GM12878 (cell line): Measurements from ENCODE around the gene RASGRP3. TPM values are rescaled to one million over a fixed set of nuclear protein-coding genes. Genes with fewer than 3 reads are reported as not detected.

Experiments
- ATAC-seq: fragments of 200-7000 bp; cut with Tn5 transposase; 3 replicates; pipeline ENCODE4 v1.9.1; 2020; ENCODE audit warnings: mild to moderate bottlenecking, moderate library complexity
- BruUV-seq: library from RNA; stranded (reverse); fragments of 400-500 nt; replicated peaks from 2 replicates; lab custom pipeline; 2021; lab: Mats Ljungman, UMichigan
- CTCF ChIA-PET: fragments of 300-600 bp; sonication (Branson Sonifier 250); formaldehyde crosslinking; extraction: SDS; loops from one replicate; lab custom pipeline; 2021; ENCODE audit warnings: inconsistent platforms; lab: Yijun Ruan, JAX
- POLR2A ChIA-PET: fragments of 350-600 bp; formaldehyde crosslinking; extraction: SDS; loops from one replicate; lab custom pipeline; 2021; ENCODE audit warnings: inconsistent platforms; lab: Charles Lee
- RAD21 ChIA-PET: fragments of 300-600 bp; sonication (Branson Sonifier 250); formaldehyde crosslinking; loops from one replicate; lab custom pipeline; 2023; ENCODE audit warnings: antibody characterized with exemption; ENCODE audit not compliant: unreplicated experiment; lab: Charles Lee
- SMC1A ChIA-PET: fragments of 300-600 bp; sonication (Branson Sonifier 250); formaldehyde crosslinking; loops from one replicate; lab custom pipeline; 2023; ENCODE audit not compliant: unreplicated experiment, uncharacterized antibody; lab: Charles Lee
- DNase-seq: peaks from one replicate; pipeline ENCODE4 v3.0.0-alpha.2; 2011; ENCODE audit warnings: low read depth, low spot score
- FAIRE-seq: peaks from 3 replicates; lab custom pipeline; 2011; peaks lifted over from hg19 to GRCh38; lab: Jason Lieb, UNC
- H2AFZ ChIP-seq: 2 replicates; pipeline ENCODE4 v1.6.0; 2011; ENCODE audit warnings: low read depth, low read length, control low read depth; ENCODE audit not compliant: control insufficient read depth
- H3K27ac ChIP-seq: 2 replicates; pipeline ENCODE4 v1.5.1; 2011; ENCODE audit warnings: control low read depth; ENCODE audit not compliant: control insufficient read depth, insufficient read depth
- H3K27me3 ChIP-seq, 2 experiments: replicated peaks in 1 of 2; 2 replicates each; pipeline versions ENCODE4 v1.6.0 to v1.6.1; 2011; ENCODE audit warnings: low read length in 1 of 2; ENCODE audit not compliant: control insufficient read depth in 2 of 2, insufficient read depth in 2 of 2
- H3K36me3 ChIP-seq, 2 experiments: 2 replicates each; pipeline ENCODE4 v1.5.1; 2011; ENCODE audit warnings: low read length in 1 of 2; ENCODE audit not compliant: control insufficient read depth in 2 of 2, insufficient read depth in 2 of 2
- H3K4me1 ChIP-seq: 2 replicates; pipeline ENCODE4 v1.6.1; 2011; ENCODE audit warnings: mild to moderate bottlenecking, low read length, moderate library complexity, mixed read lengths; ENCODE audit not compliant: control insufficient read depth, insufficient read depth
- H3K4me2 ChIP-seq: 2 replicates; pipeline ENCODE4 v1.6.0; 2011; ENCODE audit warnings: control low read depth; ENCODE audit not compliant: control insufficient read depth, insufficient read depth
- H3K4me3 ChIP-seq: fragments of 200-600 bp; sonication (generic); 2 replicates; pipeline ENCODE4 v1.5.1; 2016
- H3K79me2 ChIP-seq: 2 replicates; pipeline ENCODE4 v1.6.0; 2011; ENCODE audit warnings: low read length; ENCODE audit not compliant: control insufficient read depth, insufficient read depth
- H3K9ac ChIP-seq: 2 replicates; pipeline ENCODE4 v1.8.0; 2011; ENCODE audit warnings: low read length, control low read depth, mixed read lengths; ENCODE audit not compliant: control insufficient read depth, insufficient read depth
- H3K9me3 ChIP-seq: replicated peaks from 3 replicates; pipeline ENCODE4 v1.5.1; 2011; ENCODE audit warnings: mild to moderate bottlenecking, low read length; ENCODE audit not compliant: control insufficient read depth, insufficient read depth
- H4K20me1 ChIP-seq: 2 replicates; pipeline ENCODE4 v1.6.0; 2011; ENCODE audit not compliant: control insufficient read depth, insufficient read depth
- CREB1 ChIP-seq: IDR thresholded peaks from 2 replicates; pipeline ENCODE4 v1.6.1; 2012; ENCODE audit warnings: low read depth, mild to moderate bottlenecking, inconsistent platforms
- CTCF ChIP-seq, 3 experiments: IDR thresholded peaks in 2 of 3; conservative IDR thresholded peaks in 1 of 3; 2 replicates each; pipeline ENCODE4 v1.5.1; 2011; ENCODE audit warnings: low read depth in 3 of 3, low read length in 3 of 3, mild to moderate bottlenecking in 3 of 3, control low read depth in 2 of 3, moderate library complexity in 2 of 3, inconsistent platforms in 1 of 3, mixed read lengths in 1 of 3; ENCODE audit not compliant: control insufficient read depth in 2 of 3, insufficient read depth in 1 of 3; ENCODE audit errors: extremely low read depth in 1 of 3
- FOXM1 ChIP-seq: IDR thresholded peaks from 2 replicates; pipeline ENCODE4 v1.6.1; 2012; ENCODE audit warnings: low read depth, mild to moderate bottlenecking, inconsistent platforms, low read length, moderate library complexity
- JUNB ChIP-seq: IDR thresholded peaks from 2 replicates; pipeline ENCODE4 v1.6.1; 2016; ENCODE audit warnings: antibody characterized with exemption, mild to moderate bottlenecking
- NKRF ChIP-seq: fragments of 450-650 bp; conservative IDR thresholded peaks from 2 replicates; pipeline ENCODE4 v1.6.1; 2017; ENCODE audit warnings: mild to moderate bottlenecking, moderate library complexity
- PAX5 ChIP-seq: IDR thresholded peaks from 2 replicates; pipeline ENCODE4 v1.6.1; 2011; ENCODE audit warnings: low read depth, low read length, borderline replicate concordance
- RAD21 ChIP-seq: IDR thresholded peaks from 2 replicates; pipeline ENCODE4 v1.6.1; 2011; ENCODE audit warnings: mild to moderate bottlenecking, low read depth, low read length, moderate library complexity; ENCODE audit not compliant: insufficient read depth
- RELB ChIP-seq: fragments of 450-650 bp; IDR thresholded peaks from 2 replicates; pipeline ENCODE4 v1.6.1; 2017; ENCODE audit warnings: low read depth, mild to moderate bottlenecking, moderate library complexity
- RUNX3 ChIP-seq: IDR thresholded peaks from 2 replicates; pipeline ENCODE4 v1.6.1; 2012; ENCODE audit warnings: low read length, inconsistent platforms
- SMC3 ChIP-seq: IDR thresholded peaks from 2 replicates; pipeline ENCODE4 v1.6.1; 2011; ENCODE audit warnings: low read length, improper control_type of control experiment, borderline replicate concordance
- SREBF2 ChIP-seq: IDR thresholded peaks from 2 replicates; pipeline ENCODE4 v1.6.1; 2012; ENCODE audit warnings: mild to moderate bottlenecking, low read length
- TCF7 ChIP-seq: IDR thresholded peaks from 2 replicates; pipeline ENCODE4 v1.6.1; 2014; ENCODE audit warnings: antibody characterized with exemption, borderline replicate concordance
- ZNF384 ChIP-seq: IDR thresholded peaks from 2 replicates; pipeline ENCODE4 v1.6.1; 2012; ENCODE audit warnings: low read depth, mild to moderate bottlenecking, low read length, improper control_type of control experiment, borderline replicate concordance
- WGBS: methylation state at CpG from one replicate; pipeline ENCODE4 v1.1.6; 2016; ENCODE audit warnings: low lambda C conversion rate; ENCODE audit not compliant: insufficient replicate concordance, insufficient coverage; ENCODE audit errors: missing lambda C conversion rate; 5-methylcytosine and 5-hydroxymethylcytosine counted together
- in situ Hi-C: fragments of 300-500 bp; cut with MboI; formaldehyde crosslinking; loops from 9 replicates; pipeline ENCODE4 v1.14.3; 2018; ENCODE audit warnings: mixed read lengths
- intact Hi-C: fragments of 100-400 bp; cut with micrococcal nuclease; formaldehyde crosslinking; loops from one replicate; pipeline ENCODE4 v1.14.2; 2022; ENCODE audit not compliant: unreplicated experiment
- polyA plus RNA-seq, 11 experiments: library from polyadenylated mRNA; depleted of rRNA in 4 of 11; unstranded in 6 of 11; stranded (reverse) in 5 of 11; fragments of >200 nt; fragmentation: Nextera tagmentation in 4 of 11; fragmentation: Illumina TruSeq in 1 of 11; extraction: Ambion mirVana in 4 of 11; extraction: Trizol in 1 of 11; gene quantifications; 1 replicate in 1 of 11; 2 replicates in 10 of 11; pipeline versions ENCODE4 v1.2.1 to v1.2.3, GENCODE V29; 2011 to 2016; ENCODE audit warnings: inconsistent platforms in 2 of 11, missing spikeins in 2 of 11, low read depth in 1 of 11
- total RNA-seq, 4 experiments: library from RNA; depleted of rRNA in 3 of 4; stranded (reverse); fragments of >200 nt in 3 of 4; fragmentation: Illumina TruSeq in 1 of 4; extraction: Trizol in 1 of 4; gene quantifications; 2 replicates each; pipeline versions ENCODE4 v1.2.1 to v1.2.3, GENCODE V29; 2013 to 2021

RASGRP3 gene
- total and polyA plus RNA-seq, 10 of the 15 experiments (the other 5 are each of a cell fraction or from before 2014, with no cell fraction given): 31.6 to 106 (median 64.7) TPM

DNA sequence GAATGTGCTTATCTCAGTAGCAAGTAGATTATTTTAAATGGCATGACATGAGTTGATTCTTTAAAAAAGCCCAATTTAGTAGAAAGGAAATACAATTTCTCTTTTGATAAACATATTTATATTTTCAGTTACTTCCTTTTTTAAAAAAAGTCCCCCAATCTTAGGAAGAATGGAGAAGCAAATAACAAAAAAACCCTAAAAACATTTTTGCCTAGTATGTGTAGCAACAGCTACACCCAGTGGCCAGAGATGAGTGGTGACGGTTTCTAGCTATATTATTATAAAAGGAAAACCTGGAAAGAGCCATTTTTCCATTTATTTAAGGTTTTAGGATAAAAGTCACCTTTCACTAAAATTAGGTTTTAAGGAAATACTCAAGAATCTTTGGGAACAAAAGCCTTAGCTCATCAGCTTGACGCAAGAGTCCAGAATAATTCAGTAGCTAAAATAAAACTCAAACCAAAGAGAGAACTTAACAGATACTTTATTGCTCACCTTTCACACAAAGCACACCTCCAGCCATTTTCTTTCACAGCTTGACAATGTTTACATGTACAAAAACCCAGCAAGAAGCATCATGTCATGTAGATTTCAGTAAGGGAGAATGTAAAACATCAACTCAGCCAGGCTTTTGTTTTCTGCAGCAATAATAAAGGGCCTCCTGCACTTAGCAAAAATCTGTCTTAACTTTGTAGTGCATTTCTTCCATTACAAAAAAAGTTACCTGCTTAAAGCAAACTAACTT, 106.9 kb downstream of the RASGRP3 start:
- intact Hi-C loops: loop anchor here (1.0 to 10.0 kb wide), 7 partner anchors 107 to 1029 kb away; partner anchors contain the start of genes LTBP1 and RASGRP3
- BruUV-seq: no TSS peak
- ChIA-PET RAD21 (interaction anchor here (0.6 to 3.6 kb wide), 35 partner anchors 9 to 1025 kb away, joined by 3 to 104 read pairs (median 5); partner anchors contain the start of genes FAM98A and RASGRP3), CTCF (interaction anchor here (0.8 to 3.6 kb wide), 62 partner anchors 9 to 1034 kb away, joined by 3 to 84 read pairs (median 5); partner anchors contain the start of genes FAM98A and RASGRP3)
- H3K27me3 ChIP-seq: no peaks in the 10 kb centered on the region
- no peaks in the 10 kb centered on the region for H4K20me1 ChIP-seq
- peaks cover 3% of the 10 kb centered on the region; the same call in 1 of the 2 replicates for H3K4me1 ChIP-seq
- no peak overlapping the region for H3K9ac ChIP-seq
- TF ChIP-seq CTCF (IDR thresholded peaks at IDR 0.05 in 2 of 3, conservative IDR thresholded peaks at IDR 0.05 in 1 of 3; ENCODE audit: control insufficient read depth in 2 of 3, extremely low read depth in 1 of 3, insufficient read depth in 1 of 3, low read depth in 3 of 3, low read length in 3 of 3): peak; percentile 72 to 85 (median 83)
- no peak for TF ChIP-seq JUNB
- peak; percentile 30; the same call in 1 of the 2 replicates for TF ChIP-seq RUNX3
- no peak for TF ChIP-seq TCF7
- peak; percentile 52; the same call in 1 of the 2 replicates for TF ChIP-seq ZNF384
- TF ChIP-seq FOXM1: 0 out of 2 replicates have a peak, but pooled peaks have one; percentile 63
- TF ChIP-seq CREB1: 0 out of 2 replicates have a peak, but pooled peaks have one; percentile 31
- no peak for TF ChIP-seq SREBF2
- peak; percentile 88 for TF ChIP-seq SMC3
- TF ChIP-seq RELB: peak; percentile 37; the same call in 1 of the 2 replicates
- no peak for TF ChIP-seq NKRF
- peak; percentile 96 for TF ChIP-seq RAD21
- TF ChIP-seq PAX5: no peak
- TF ChIP-seq, all 136 proteins: peak for 8
- Histone ChIP-seq H3K9me3 (no peaks in the 10 kb centered on the region), H3K4me2 (no peak overlapping the region), H3K79me2 (no peaks in the 10 kb centered on the region; the same call in 1 of the 2 replicates), H3K36me3 (peaks cover 4 to 13% of the 10 kb centered on the region in 2 experiments), H2AFZ (no peak overlapping the region), H3K27ac (0 out of 2 replicates have a peak overlapping the region, but pooled peaks have one; percentile 6), H3K4me3 (no peak overlapping the region)
- FAIRE-seq (no peak), DNase-seq (peak; percentile 26), ATAC-seq (peak; percentile 73)
- ChIA-PET POLR2A (interaction anchor here (1.2 to 1.7 kb wide), 2 partner anchors 16 to 108 kb away, joined by 3 to 8 read pairs; partner anchors contain the start of gene FAM98A), SMC1A (interaction anchor here (0.6 to 3.6 kb wide), 49 partner anchors 8 to 973 kb away, joined by 3 to 85 read pairs (median 4); partner anchors contain the start of genes FAM98A and RASGRP3)
- in situ Hi-C loops: loop anchor here (25.0 kb wide), 1 partner anchor 821 kb away; no protein-coding TSS in a partner anchor
- 50% methylated on average over 2 of the region's 2 CpGs for WGBS
